Adipocyte (in vitro differentiated cells): Measurements from ENCODE around the gene GOLGA6L26.
"Not testable (repeated sequence)": the region's sequence is repeated elsewhere in the genome, so short reads cannot be mapped to it uniquely, and the experiment has no call there.

Source experiments
- DNase-seq: peaks from one replicate; pipeline ENCODE4 v3.0.0-alpha.2; 2015; ENCODE audit warnings: low read depth
- H3K27me3 ChIP-seq: replicated peaks from 2 replicates; pipeline ENCODE4 v1.7.0; 2013; ENCODE audit warnings: mild to moderate bottlenecking, low read length, moderate library complexity; ENCODE audit not compliant: control insufficient read depth, insufficient read depth
- H3K36me3 ChIP-seq: 2 replicates; pipeline ENCODE4 v1.7.0; 2013; ENCODE audit warnings: low read length, mild to moderate bottlenecking, moderate library complexity; ENCODE audit not compliant: control insufficient read depth, insufficient read depth, severe bottlenecking
- H3K4me1 ChIP-seq: 2 replicates; pipeline ENCODE4 v1.7.0; 2013; ENCODE audit warnings: mild to moderate bottlenecking, low read length, moderate library complexity; ENCODE audit not compliant: control insufficient read depth, insufficient read depth
- H3K4me3 ChIP-seq: 2 replicates; pipeline ENCODE4 v1.7.0; 2013; ENCODE audit warnings: mild to moderate bottlenecking, low read length, moderate library complexity
- H3K9ac ChIP-seq: 2 replicates; pipeline ENCODE4 v1.7.0; 2013; ENCODE audit warnings: mild to moderate bottlenecking, low read length, moderate library complexity
- H3K9me3 ChIP-seq: 2 replicates; pipeline ENCODE4 v1.7.0; 2013; ENCODE audit warnings: mild to moderate bottlenecking, low read length, moderate library complexity; ENCODE audit not compliant: control insufficient read depth

GOLGA6L26 gene

DNA sequence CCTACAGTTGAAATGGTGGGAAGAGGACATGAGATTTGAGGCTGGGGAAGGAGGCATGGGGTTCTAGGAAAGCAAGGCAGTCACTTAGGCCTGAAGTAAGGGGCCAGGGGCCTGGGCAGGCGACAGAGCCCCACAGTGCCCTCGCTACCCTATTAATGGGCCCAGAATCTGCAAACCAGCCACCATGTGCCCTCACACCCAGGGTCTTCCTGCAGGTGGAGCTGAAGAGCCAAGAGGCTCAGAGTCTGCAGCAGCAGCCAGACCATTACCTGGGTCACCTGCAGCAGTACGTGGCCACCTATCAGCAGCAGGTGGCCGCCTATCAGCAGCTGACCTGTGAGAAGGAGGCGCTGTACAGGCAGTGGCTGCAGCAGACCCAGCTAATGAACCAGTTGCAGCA lies 28.6 kb upstream of the GOLGA6L26 start:
- not testable (repeated sequence) for H3K4me1 ChIP-seq, H3K9ac ChIP-seq, H3K4me3 ChIP-seq, H3K27me3 ChIP-seq, H3K9me3 ChIP-seq, DNase-seq, H3K36me3 ChIP-seq

DNA sequence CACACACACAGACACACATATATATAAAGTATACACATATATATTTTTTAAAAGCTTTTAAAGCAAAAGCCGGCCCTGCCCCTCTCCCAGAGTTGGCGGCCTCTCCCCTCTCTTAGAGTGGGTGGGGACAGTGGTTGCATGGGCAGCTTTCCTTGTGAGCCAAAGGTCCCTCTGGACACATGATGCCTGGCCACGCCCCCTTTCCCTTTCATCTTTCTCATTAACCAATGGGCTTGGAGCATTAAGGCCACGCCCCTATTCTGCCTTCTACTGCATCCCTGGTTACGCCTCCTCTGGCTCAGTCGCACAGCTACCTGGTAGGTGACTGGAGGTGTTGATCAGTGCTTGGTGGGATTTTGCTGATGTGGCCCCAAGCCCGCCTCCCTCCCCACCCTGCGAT lies 20.5 kb upstream of the GOLGA6L26 start, which contains the start of gene GOLGA8S:
Gene GOLGA8S, plus strand, starts transcription at position 301 of the 400 bp plus-strand sequence. Its CDS starts 62 bp downstream, at position 363.
- H3K27me3 ChIP-seq, H3K9ac ChIP-seq, H3K4me3 ChIP-seq, DNase-seq, H3K36me3 ChIP-seq, H3K4me1 ChIP-seq, H3K9me3 ChIP-seq: not testable (repeated sequence)

- DNase-seq, H3K27me3 ChIP-seq, H3K9me3 ChIP-seq, H3K4me3 ChIP-seq, H3K4me1 ChIP-seq, H3K9ac ChIP-seq: not testable (repeated sequence)
- peaks cover 30% of the 10 kb centered on the region for H3K36me3 ChIP-seq
Observed at GRCh38 chr15:23311233-23311632, 22.8 kb downstream of the GOLGA6L26 start.

- not testable (repeated sequence) for H3K9me3 ChIP-seq, H3K9ac ChIP-seq, H3K4me3 ChIP-seq, H3K27me3 ChIP-seq, H3K4me1 ChIP-seq, DNase-seq
- H3K36me3 ChIP-seq: peaks cover 24% of the 10 kb centered on the region
Observed at GRCh38 chr15:23305921-23306320, 28.1 kb downstream of the GOLGA6L26 start.

DNA sequence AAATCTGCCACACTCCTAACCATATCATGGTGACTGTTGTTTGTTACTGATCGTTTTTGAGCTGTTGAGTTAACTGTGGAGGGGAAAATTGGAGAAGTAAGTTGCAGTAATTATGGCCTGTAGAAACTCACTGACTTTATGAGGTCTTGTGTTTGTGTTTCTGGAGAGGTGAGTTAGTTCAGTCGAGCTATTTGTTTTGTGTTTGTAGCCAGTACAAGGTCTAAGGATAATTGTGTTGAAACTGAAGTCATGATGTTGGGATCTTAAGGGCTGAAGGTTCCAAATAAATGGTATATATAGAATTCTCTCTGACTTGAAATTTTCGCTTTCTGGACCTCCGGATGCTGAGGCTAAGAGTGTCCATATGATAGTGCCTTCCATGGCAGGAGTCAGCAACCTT lies 29.2 kb downstream of the GOLGA6L26 start:
- not testable (repeated sequence) for H3K4me1 ChIP-seq, H3K27me3 ChIP-seq, DNase-seq, H3K9me3 ChIP-seq
- Histone ChIP-seq H3K4me3 (peak overlapping the region; percentile 84), H3K36me3 (peaks cover 13% of the 10 kb centered on the region), H3K9ac (peak overlapping the region; percentile 85)

- Histone ChIP-seq H3K9ac (peak overlapping the region; percentile 85), H3K4me3 (peak overlapping the region; percentile 84)
- H3K4me1 ChIP-seq, H3K36me3 ChIP-seq, H3K27me3 ChIP-seq, H3K9me3 ChIP-seq: not testable (repeated sequence)
- peak; percentile 7 for DNase-seq
Observed at GRCh38 chr15:23304267-23304666, 29.7 kb downstream of the GOLGA6L26 start.

DNA sequence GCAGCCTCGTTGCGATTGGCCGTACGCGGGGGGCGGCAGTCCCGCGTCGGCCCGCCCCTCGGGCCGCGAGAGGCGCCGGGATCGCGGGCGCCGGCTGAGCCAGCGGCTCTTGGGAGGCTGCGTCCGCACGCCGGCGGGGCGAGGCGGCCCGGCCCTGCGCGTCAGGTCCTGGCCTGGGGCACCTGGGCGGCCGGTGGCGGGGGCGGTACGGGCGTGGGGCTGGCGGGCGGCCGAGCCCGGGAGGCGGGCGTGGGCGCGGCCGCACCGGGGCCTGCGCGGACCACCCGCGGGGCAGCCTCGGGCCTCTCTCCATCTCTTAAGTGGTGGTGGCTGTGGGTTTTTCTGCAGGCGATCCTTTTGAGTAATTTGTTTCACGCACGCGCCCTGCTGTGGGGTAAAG lies 30.3 kb downstream of the GOLGA6L26 start:
- Histone ChIP-seq H3K4me3 (peak overlapping the region; percentile 84), H3K9ac (peak overlapping the region; percentile 85)
- not testable (repeated sequence) for H3K27me3 ChIP-seq, H3K4me1 ChIP-seq, H3K36me3 ChIP-seq, H3K9me3 ChIP-seq
- DNase-seq: peak; percentile 72

- H3K36me3 ChIP-seq, H3K4me1 ChIP-seq, H3K27me3 ChIP-seq, H3K4me3 ChIP-seq, H3K9me3 ChIP-seq, DNase-seq, H3K9ac ChIP-seq: not testable (repeated sequence)
Observed at GRCh38 chr15:23303246-23303645, 30.8 kb downstream of the GOLGA6L26 start.
